NCI-H1436 treated with DMSO at 0.1 percent for 48 hours (cell line): ENCODE measurements around the gene LRTM1.

ENCODE experiments used
- DNase-seq: peaks from one replicate; lab custom pipeline; 2025; lab: John Stamatoyannopoulos, UW

The LRTM1 gene

GRCh38 chr3:54892168-54892567, 35.7 kb downstream of the LRTM1 start:
- DNase-seq, result no peak

- DNase-seq, result no peak
These were observed 36.3 kb downstream of the LRTM1 start for GRCh38 chr3:54891540-54891897.

- DNase-seq, result no peak
These were observed 38.1 kb downstream of the LRTM1 start for GRCh38 chr3:54889731-54890130.

GRCh38 chr3:54888873-54889272, 39.0 kb downstream of the LRTM1 start:
- DNase-seq, result no peak

GRCh38 chr3:54888162-54888561, 39.7 kb downstream of the LRTM1 start:
- DNase-seq, result no peak

- DNase-seq, result no peak
These were observed 45.6 kb downstream of the LRTM1 start for GRCh38 chr3:54882129-54882833.

GRCh38 chr3:54878145-54878544, 49.7 kb downstream of the LRTM1 start:
- DNase-seq, result no peak

GRCh38 chr3:54877730-54878129, 50.1 kb downstream of the LRTM1 start:
- DNase-seq, result no peak

- no peak for DNase-seq
These were observed 51.2 kb downstream of the LRTM1 start for GRCh38 chr3:54876694-54877093.

- no peak for DNase-seq
These were observed 52.1 kb downstream of the LRTM1 start for GRCh38 chr3:54875596-54876268.

GRCh38 chr3:54874816-54875556, 52.9 kb downstream of the LRTM1 start:
- no peak for DNase-seq

- DNase-seq, result no peak
These were observed 54.5 kb downstream of the LRTM1 start for GRCh38 chr3:54873059-54874010.

GRCh38 chr3:54871867-54872266, 56.0 kb downstream of the LRTM1 start:
- DNase-seq, result no peak

- DNase-seq, result no peak
These were observed 57.4 kb downstream of the LRTM1 start for GRCh38 chr3:54870423-54870822.
